ENCODE results near the gene NLRP12. TPM values are rescaled to one million over a fixed set of nuclear protein-coding genes. Genes with fewer than 3 reads are reported as not detected.

Gene NLRP12
- 7.5 and 8.4 TPM in 2 replicates for total RNA-seq (2014; rRNA removed; shearing (Covaris generic))
- 1.9 and 2.6 TPM in 2 replicates for polyA plus RNA-seq (2016; fragmentation: Nextera tagmentation; extraction: Ambion mirVana)
- long read RNA-seq, partial matches to known transcripts, result 0 of 1 reads
- long read RNA-seq, other reads (novel, unspliced or antisense), result 1 of 1 reads

DNA sequence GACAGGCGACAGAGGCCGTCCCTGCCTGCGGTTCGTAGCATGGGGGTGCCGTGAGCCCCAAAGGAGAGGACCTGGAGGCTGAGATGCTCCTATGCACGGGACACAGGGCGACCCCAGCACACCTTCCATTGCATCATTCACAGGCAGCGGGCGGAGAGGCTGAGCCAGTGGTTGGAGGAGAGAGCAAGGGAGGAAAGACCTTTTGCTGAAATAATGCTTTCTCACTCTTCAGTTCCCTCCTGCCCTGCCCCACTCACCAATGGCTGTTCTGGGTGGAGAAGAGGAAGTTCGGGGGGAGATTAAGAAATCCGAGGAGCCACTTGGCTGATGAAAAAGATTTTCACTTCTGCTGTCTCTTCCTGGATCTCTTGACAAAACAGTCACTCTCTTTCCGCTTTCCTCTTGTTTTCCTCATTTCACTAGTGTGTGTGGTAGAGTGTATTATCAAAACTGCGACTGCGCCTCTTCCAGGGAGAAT, at the start of gene NLRP12:
Gene NLRP12, minus strand, starts transcription at position 181 of the 478 bp plus-strand sequence. Its CDS starts 140 bp downstream, at position 41.
- peaks cover 14% of the 10 kb centered on the region for H3K4me1 Mint-ChIP-seq
- Histone ChIP-seq H3K9me2 (ENCODE audit: insufficient read depth) (no peaks in the 10 kb centered on the region), H3K4me3 (no peak within 1 kb of the TSS), H3K4me1 (ENCODE audit: insufficient read depth) (peaks cover 13% of the 10 kb centered on the region; the same call in 1 of the 2 replicates), H3K36me3 (ENCODE audit: insufficient read depth) (no peaks in the 10 kb centered on the region), H3F3A (replicated peaks; ENCODE audit: low read depth) (0 out of 2 replicates have a peak, but pooled peaks cover 9% of the 10 kb centered on the region), H3K79me2 (replicated peaks; ENCODE audit: insufficient read depth) (0 out of 2 replicates have a peak, but pooled peaks cover 6% of the 10 kb centered on the region), H4K20me1 (replicated peaks; ENCODE audit: insufficient read depth) (no peaks in the 10 kb centered on the region), H3K27ac (ENCODE audit: low read depth) (peak within 1 kb of the TSS; percentile 77), H3K27me3 (ENCODE audit: insufficient read depth) (no peaks in the 10 kb centered on the region), H3K4me2 (no peak within 1 kb of the TSS), H2AFZ (peak within 1 kb of the TSS; percentile 54; the same call in 1 of the 2 replicates)
- H3K36me3 Mint-ChIP-seq (ENCODE audit: low read depth), result no peaks in the 10 kb centered on the region; the same call in 2 of the 3 replicates
- peak within 1 kb of the TSS; percentile 53 for H3K27ac Mint-ChIP-seq
- no peak within 1 kb of the TSS; the same call in 2 of the 3 replicates for H3K4me3 Mint-ChIP-seq
- H3K9me3 Mint-ChIP-seq, result no peaks in the 10 kb centered on the region; the same call in none of the 3 replicates
- peaks cover 13% of the 10 kb centered on the region for H3K27me3 Mint-ChIP-seq (ENCODE audit: insufficient read depth, low read depth, poor library complexity)
- TF ChIP-seq POLR2AphosphoS5 (IDR thresholded peaks at IDR 0.05; ENCODE audit: low read depth) (no peak), ZNF114 (CRISPR knock-in tag; IDR thresholded peaks at IDR 0.05) (no peak), STAT1 (IDR thresholded peaks at IDR 0.05; ENCODE audit: unreplicated experiment) (no peak), JUNB (IDR thresholded peaks at IDR 0.05; ENCODE audit: unreplicated experiment) (no peak), EZH2 (IDR thresholded peaks at IDR 0.05; ENCODE audit: low read depth, unreplicated experiment) (no peak), ZNF331 (CRISPR knock-in tag; IDR thresholded peaks at IDR 0.05; ENCODE audit: low read depth) (no peak), CTCF (conservative IDR thresholded peaks at IDR 0.05; ENCODE audit: low read depth in 2 of 2) (no peak), REST (IDR thresholded peaks at IDR 0.05; ENCODE audit: unreplicated experiment) (no peak), EZH2phosphoT487 (IDR thresholded peaks at IDR 0.05; ENCODE audit: unreplicated experiment) (no peak), ETS1 (IDR thresholded peaks at IDR 0.05) (no peak), CREB1 (CRISPR knock-in tag; IDR thresholded peaks at IDR 0.05; ENCODE audit: low read depth) (no peak), NANOG (IDR thresholded peaks at IDR 0.05; ENCODE audit: borderline replicate concordance) (no peak)
- TF ChIP-seq, protein P1, sequence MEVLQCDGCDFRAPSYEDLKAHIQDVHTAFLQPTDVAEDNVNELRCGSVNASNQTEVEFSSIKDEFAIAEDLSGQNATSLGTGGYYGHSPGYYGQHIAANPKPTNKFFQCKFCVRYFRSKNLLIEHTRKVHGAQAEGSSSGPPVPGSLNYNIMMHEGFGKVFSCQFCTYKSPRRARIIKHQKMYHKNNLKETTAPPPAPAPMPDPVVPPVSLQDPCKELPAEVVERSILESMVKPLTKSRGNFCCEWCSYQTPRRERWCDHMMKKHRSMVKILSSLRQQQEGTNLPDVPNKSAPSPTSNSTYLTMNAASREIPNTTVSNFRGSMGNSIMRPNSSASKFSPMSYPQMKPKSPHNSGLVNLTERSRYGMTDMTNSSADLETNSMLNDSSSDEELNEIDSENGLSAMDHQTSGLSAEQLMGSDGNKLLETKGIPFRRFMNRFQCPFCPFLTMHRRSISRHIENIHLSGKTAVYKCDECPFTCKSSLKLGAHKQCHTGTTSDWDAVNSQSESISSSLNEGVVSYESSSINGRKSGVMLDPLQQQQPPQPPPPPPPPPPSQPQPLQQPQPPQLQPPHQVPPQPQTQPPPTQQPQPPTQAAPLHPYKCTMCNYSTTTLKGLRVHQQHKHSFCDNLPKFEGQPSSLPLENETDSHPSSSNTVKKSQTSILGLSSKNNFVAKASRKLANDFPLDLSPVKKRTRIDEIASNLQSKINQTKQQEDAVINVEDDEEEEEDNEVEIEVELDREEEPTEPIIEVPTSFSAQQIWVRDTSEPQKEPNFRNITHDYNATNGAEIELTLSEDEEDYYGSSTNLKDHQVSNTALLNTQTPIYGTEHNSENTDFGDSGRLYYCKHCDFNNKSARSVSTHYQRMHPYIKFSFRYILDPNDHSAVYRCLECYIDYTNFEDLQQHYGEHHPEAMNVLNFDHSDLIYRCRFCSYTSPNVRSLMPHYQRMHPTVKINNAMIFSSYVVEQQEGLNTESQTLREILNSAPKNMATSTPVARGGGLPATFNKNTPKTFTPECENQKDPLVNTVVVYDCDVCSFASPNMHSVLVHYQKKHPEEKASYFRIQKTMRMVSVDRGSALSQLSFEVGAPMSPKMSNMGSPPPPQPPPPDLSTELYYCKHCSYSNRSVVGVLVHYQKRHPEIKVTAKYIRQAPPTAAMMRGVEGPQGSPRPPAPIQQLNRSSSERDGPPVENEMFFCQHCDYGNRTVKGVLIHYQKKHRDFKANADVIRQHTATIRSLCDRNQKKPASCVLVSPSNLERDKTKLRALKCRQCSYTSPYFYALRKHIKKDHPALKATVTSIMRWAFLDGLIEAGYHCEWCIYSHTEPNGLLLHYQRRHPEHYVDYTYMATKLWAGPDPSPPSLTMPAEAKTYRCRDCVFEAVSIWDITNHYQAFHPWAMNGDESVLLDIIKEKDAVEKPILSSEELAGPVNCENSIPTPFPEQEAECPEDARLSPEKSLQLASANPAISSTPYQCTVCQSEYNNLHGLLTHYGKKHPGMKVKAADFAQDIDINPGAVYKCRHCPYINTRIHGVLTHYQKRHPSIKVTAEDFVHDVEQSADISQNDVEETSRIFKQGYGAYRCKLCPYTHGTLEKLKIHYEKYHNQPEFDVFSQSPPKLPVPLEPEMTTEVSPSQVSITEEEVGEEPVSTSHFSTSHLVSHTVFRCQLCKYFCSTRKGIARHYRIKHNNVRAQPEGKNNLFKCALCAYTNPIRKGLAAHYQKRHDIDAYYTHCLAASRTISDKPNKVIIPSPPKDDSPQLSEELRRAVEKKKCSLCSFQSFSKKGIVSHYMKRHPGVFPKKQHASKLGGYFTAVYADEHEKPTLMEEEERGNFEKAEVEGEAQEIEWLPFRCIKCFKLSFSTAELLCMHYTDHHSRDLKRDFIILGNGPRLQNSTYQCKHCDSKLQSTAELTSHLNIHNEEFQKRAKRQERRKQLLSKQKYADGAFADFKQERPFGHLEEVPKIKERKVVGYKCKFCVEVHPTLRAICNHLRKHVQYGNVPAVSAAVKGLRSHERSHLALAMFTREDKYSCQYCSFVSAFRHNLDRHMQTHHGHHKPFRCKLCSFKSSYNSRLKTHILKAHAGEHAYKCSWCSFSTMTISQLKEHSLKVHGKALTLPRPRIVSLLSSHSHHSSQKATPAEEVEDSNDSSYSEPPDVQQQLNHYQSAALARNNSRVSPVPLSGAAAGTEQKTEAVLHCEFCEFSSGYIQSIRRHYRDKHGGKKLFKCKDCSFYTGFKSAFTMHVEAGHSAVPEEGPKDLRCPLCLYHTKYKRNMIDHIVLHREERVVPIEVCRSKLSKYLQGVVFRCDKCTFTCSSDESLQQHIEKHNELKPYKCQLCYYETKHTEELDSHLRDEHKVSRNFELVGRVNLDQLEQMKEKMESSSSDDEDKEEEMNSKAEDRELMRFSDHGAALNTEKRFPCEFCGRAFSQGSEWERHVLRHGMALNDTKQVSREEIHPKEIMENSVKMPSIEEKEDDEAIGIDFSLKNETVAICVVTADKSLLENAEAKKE (CRISPR knock-in tag; IDR thresholded peaks at IDR 0.05), result no peak
- DNase-seq (ENCODE audit: low spot score), result no peak
- ATAC-seq, result peak; percentile 65

Measured in GM23338 (cell line).